D721Med (cell line): ENCODE results near the gene ATP2A2.

Source experiments
- DNase-seq: peaks from one replicate; pipeline ENCODE4 v3.0.0; 2011; ENCODE audit warnings: low spot score; ENCODE audit not compliant: insufficient read length
- FAIRE-seq: peaks from 2 replicates; lab custom pipeline; 2011; peaks lifted over from hg19 to GRCh38; lab: Jason Lieb, UNC
- TF ChIP-seq, protein P1 (sequence below): IDR thresholded peaks from 2 replicates; pipeline ENCODE4 v1.5.1; 2012; ENCODE audit warnings: mild to moderate bottlenecking, control low read depth; ENCODE audit not compliant: insufficient read depth; ENCODE audit errors: missing control alignments

The ATP2A2 gene

GRCh38 chr12:110366321-110367142 is 85.5 kb downstream of the ATP2A2 start:
- TF ChIP-seq, protein P1, sequence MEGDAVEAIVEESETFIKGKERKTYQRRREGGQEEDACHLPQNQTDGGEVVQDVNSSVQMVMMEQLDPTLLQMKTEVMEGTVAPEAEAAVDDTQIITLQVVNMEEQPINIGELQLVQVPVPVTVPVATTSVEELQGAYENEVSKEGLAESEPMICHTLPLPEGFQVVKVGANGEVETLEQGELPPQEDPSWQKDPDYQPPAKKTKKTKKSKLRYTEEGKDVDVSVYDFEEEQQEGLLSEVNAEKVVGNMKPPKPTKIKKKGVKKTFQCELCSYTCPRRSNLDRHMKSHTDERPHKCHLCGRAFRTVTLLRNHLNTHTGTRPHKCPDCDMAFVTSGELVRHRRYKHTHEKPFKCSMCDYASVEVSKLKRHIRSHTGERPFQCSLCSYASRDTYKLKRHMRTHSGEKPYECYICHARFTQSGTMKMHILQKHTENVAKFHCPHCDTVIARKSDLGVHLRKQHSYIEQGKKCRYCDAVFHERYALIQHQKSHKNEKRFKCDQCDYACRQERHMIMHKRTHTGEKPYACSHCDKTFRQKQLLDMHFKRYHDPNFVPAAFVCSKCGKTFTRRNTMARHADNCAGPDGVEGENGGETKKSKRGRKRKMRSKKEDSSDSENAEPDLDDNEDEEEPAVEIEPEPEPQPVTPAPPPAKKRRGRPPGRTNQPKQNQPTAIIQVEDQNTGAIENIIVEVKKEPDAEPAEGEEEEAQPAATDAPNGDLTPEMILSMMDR = no peak
- FAIRE-seq = no peak
- no peak for DNase-seq

DNA sequence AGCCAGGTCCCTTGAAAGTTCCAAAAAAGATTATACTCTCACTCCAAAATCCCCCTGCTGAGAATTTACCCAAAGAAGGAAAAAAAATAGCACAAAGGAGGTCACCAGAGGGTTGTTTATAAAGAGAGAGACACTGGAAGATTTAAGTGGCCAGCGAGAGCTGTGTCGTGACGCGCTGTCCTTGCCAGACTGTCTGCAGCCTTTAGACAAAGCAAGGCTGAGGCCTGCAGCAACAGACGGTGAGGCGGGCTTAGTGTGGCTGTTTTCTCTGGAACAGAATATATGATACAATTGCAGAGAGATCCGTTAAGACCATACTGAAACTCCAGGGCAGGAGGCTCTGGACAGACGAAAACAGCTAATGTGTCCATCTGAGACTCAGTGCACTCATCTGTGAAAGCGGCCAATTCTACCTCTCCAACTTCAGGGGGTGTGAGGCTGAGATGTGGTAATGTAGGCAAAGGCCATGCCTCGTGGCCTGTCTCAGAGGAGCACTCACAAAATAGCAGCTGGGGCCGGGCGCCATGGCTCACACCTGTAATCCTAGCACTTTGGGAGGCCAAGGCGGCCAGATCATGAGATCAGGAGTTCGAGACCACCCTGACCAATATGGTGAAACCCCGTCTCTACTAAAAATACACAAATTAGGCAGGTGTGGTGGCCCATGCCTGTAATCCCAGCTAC is 86.3 kb downstream of the ATP2A2 start:
- FAIRE-seq = no peak

DNA sequence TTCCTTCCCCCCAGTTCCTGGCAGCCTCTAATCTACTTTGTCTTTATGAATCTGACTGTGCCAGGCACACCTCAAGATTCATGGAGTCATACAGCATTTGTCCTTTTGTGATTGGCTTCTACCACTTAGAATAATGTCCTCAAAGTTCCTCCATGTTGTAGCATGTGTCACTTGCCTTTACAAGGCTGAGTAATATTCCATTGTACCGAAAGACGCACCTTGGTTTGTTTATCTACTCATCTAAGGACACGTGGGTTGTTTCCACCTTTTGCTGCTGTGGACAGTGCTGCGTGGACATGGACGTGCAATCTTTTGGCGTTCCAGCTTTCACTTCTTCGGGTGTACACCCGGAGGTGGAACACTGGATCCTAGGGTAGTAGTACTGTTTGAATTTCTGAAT is 88.9 kb downstream of the ATP2A2 start:
- TF ChIP-seq, protein P1 = no peak
- DNase-seq = no peak
- no peak for FAIRE-seq

More for the DNA sequence above, 86.3 kb downstream of the ATP2A2 start:
- no peak for DNase-seq
- TF ChIP-seq, protein P1 = no peak

DNA sequence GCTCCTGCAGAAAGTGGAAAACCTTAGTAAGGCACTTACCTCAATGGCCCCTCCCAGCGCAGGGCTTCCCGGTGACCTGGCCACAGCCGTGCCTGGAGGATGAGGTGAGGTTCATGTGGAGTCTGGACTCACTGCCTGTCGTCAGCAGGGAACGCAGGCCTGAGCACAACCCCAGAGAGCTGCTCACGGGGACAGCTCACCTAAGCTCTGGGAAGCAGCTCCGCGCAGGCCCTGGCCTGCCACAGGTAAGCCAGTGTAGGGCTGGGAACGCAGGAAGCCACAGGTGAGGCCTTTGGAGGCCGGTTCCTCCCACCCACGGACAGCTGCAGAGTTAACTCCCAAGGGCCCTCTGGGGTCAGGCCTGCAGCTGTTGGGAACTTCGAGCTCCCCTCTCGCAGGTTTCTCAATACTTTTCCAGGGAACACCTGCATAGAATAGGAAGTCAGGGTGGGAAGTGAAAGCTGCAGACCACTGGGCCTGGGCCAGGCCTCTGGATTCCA is 89.7 kb downstream of the ATP2A2 start:
- FAIRE-seq (no peak), DNase-seq (no peak)
- TF ChIP-seq, protein P1 = no peak

DNA sequence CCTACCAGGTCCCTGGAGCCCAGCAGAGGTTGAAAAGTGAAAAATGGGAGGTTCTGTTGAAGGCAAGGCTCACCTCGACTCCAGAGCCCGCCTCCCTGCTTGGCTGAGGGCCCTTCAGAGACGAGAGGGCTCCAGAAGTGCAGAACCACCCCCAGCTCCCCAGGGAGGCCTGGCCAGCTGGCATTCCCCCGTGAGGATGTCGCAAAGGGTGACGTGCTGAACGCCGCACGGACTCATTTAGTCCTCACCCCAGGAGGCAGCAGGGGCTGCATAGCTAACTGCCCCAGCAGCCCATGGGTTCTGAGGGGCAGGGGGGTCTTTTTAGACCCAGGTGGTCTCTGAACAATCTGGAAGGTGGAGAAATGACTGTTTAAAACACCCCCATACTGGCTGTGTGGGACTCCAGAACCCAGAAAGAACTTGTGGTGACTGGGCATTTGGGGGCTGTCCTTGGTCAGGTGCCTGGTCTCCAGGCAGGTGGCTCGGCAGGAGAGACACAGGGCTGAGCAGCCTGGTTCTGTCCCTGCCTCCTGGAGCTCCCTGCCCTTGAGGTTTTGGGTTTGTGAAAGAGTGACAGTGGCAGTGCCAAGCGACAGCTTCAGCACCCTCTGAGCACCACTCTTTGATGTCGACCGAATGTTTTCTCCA is 90.5 kb downstream of the ATP2A2 start:
- FAIRE-seq (no peak), DNase-seq (peak; percentile 70)
- TF ChIP-seq, protein P1 = no peak

DNA sequence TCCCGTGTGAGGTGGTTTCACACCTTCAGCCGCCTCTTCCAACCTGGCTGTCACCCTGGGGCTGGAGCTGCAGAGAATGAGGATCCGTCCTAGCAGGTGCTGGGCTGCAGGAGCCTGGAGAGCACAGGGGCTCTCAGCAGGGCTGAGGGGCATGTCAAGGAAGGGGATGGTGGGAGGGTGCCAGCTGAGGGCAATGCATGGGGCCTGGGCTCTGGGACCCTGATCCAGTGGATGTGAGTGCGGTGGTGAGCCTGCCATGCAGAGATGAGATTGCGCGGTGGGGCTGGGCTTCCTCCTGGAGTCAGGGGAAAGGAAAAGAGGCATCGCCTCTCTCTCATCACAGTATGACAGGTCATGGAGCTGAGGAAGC is 91.0 kb downstream of the ATP2A2 start:
- TF ChIP-seq, protein P1 = no peak
- DNase-seq (no peak), FAIRE-seq (no peak)

DNA sequence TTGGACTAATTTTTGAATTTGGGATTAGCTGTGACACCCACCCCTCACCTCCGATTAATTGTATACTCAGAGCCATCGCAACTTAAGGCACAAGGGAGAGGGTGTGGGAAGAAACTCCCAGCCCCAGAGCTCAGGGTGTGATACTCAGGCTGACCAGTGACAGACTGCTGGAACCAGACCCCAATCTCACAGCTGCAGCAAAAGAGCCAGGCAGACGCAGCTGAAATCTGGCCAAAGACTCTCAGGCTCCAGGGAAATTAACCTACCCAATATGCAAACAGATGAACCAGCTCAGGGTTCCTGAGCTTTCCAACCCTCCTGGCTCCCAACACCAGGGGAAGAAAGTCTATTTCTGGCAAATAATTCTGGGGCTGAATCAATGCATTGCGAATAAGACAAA is 92.0 kb downstream of the ATP2A2 start:
- TF ChIP-seq, protein P1 = no peak
- FAIRE-seq = no peak
- DNase-seq = no peak
